NCI-H345 (cell line): ENCODE measurements around the gene ADAMTSL5.
"Not testable (repeated sequence)": the region's sequence is repeated elsewhere in the genome, so short reads cannot be mapped to it uniquely, and the experiment has no call there.

Experiments used
- DNase-seq: peaks from one replicate; lab custom pipeline; 2025; lab: John Stamatoyannopoulos, UW

The ADAMTSL5 gene

GRCh38 chr19:1481893-1482360 lies 30.9 kb downstream of the ADAMTSL5 start:
- DNase-seq = no peak

- DNase-seq = no peak
Observed at GRCh38 chr19:1481224-1481892, 31.5 kb downstream of the ADAMTSL5 start.

GRCh38 chr19:1478934-1479707 lies 33.7 kb downstream of the ADAMTSL5 start, which contains the start of gene C19orf25:
C19orf25 (minus strand) TSS chr19:1479215; CDS start chr19:1478903, 312 bp downstream.
- peak; percentile 96 for DNase-seq

- not testable (repeated sequence) for DNase-seq
Observed at GRCh38 chr19:1477056-1477455, 35.8 kb downstream of the ADAMTSL5 start.

GRCh38 chr19:1475751-1476437 lies 36.9 kb downstream of the ADAMTSL5 start:
- no peak for DNase-seq

GRCh38 chr19:1474765-1475351 lies 38.0 kb downstream of the ADAMTSL5 start:
- no peak for DNase-seq

- no peak for DNase-seq
Observed at GRCh38 chr19:1474011-1474764, 38.6 kb downstream of the ADAMTSL5 start.

- no peak for DNase-seq
Observed at GRCh38 chr19:1473085-1473851, 39.6 kb downstream of the ADAMTSL5 start.

- no peak for DNase-seq
Observed at GRCh38 chr19:1472231-1473084, 40.4 kb downstream of the ADAMTSL5 start.

- no peak for DNase-seq
Observed at GRCh38 chr19:1471515-1472160, 41.2 kb downstream of the ADAMTSL5 start.

GRCh38 chr19:1471010-1471514 lies 41.8 kb downstream of the ADAMTSL5 start:
- DNase-seq = no peak

GRCh38 chr19:1470305-1471009 lies 42.4 kb downstream of the ADAMTSL5 start:
- no peak for DNase-seq

GRCh38 chr19:1470055-1470304 lies 42.8 kb downstream of the ADAMTSL5 start:
- DNase-seq = no peak

GRCh38 chr19:1469255-1470054 lies 43.4 kb downstream of the ADAMTSL5 start:
- DNase-seq = no peak

GRCh38 chr19:1468821-1469254 lies 44.0 kb downstream of the ADAMTSL5 start:
- no peak for DNase-seq

- DNase-seq = no peak
Observed at GRCh38 chr19:1468274-1468820, 44.5 kb downstream of the ADAMTSL5 start.

- DNase-seq = no peak
Observed at GRCh38 chr19:1467490-1468273, 45.1 kb downstream of the ADAMTSL5 start.
